GM23338 (cell line): ENCODE results near the gene AUH. TPM values are rescaled to one million over a fixed set of nuclear protein-coding genes. Genes with fewer than 3 reads are reported as not detected.
A peak's percentile ranks its signal among the peaks of the same experiment; 100 is the strongest.

ENCODE experiments used
- ATAC-seq: fragments of 200-7000 bp; cut with Tn5 transposase; 3 replicates; pipeline ENCODE4 v1.9.1; 2020
- DNase-seq: peaks from one replicate; pipeline ENCODE4 v3.0.0-alpha.2; 2015; ENCODE audit warnings: low spot score
- H2AFZ ChIP-seq: fragments of 200-600 bp; sonication (generic); 2 replicates; pipeline ENCODE4 v1.8.0; 2016; ENCODE audit warnings: antibody characterized with exemption, mild to moderate bottlenecking, moderate library complexity
- H3F3A ChIP-seq: fragments of 200-600 bp; sonication (generic); replicated peaks from 2 replicates; pipeline ENCODE4 v1.8.0; 2017; ENCODE audit warnings: antibody characterized with exemption, mixed run types, low read depth
- H3K27ac ChIP-seq: fragments of 200-600 bp; sonication (generic); 2 replicates; pipeline ENCODE4 v1.6.1; 2016; ENCODE audit warnings: low read depth
- H3K27me3 ChIP-seq: fragments of 200-600 bp; sonication (generic); 2 replicates; pipeline ENCODE4 v1.8.0; 2016; ENCODE audit warnings: mild to moderate bottlenecking, mixed run types, moderate library complexity; ENCODE audit not compliant: insufficient read depth
- H3K36me3 ChIP-seq: fragments of 200-600 bp; sonication (generic); 2 replicates; pipeline ENCODE4 v1.8.0; 2016; ENCODE audit warnings: mild to moderate bottlenecking; ENCODE audit not compliant: insufficient read depth
- H3K4me1 ChIP-seq: fragments of 200-600 bp; sonication (generic); 2 replicates; pipeline ENCODE4 v1.8.0; 2016; ENCODE audit warnings: mild to moderate bottlenecking, moderate library complexity; ENCODE audit not compliant: insufficient read depth
- H3K4me2 ChIP-seq: fragments of 200-600 bp; sonication (generic); 2 replicates; pipeline ENCODE4 v1.7.1; 2017; ENCODE audit warnings: mixed run types
- H3K4me3 ChIP-seq: fragments of 200-600 bp; sonication (generic); 2 replicates; pipeline ENCODE4 v1.6.1; 2016; ENCODE audit warnings: mixed run types
- H3K79me2 ChIP-seq: fragments of 200-600 bp; sonication (generic); replicated peaks from 2 replicates; pipeline ENCODE4 v1.8.0; 2017; ENCODE audit warnings: mild to moderate bottlenecking; ENCODE audit not compliant: insufficient read depth
- H3K9me2 ChIP-seq: fragments of 200-600 bp; sonication (generic); 2 replicates; pipeline ENCODE4 v1.8.0; 2017; ENCODE audit not compliant: insufficient read depth
- H4K20me1 ChIP-seq: fragments of 200-600 bp; sonication (generic); replicated peaks from 2 replicates; pipeline ENCODE4 v1.8.0; 2017; ENCODE audit warnings: mild to moderate bottlenecking; ENCODE audit not compliant: insufficient read depth
- H3K27ac Mint-ChIP-seq: 2 replicates; pipeline ENCODE4 v1.8.0; 2020; ENCODE audit warnings: inconsistent platforms, mild to moderate bottlenecking, moderate library complexity, mixed read lengths
- H3K27me3 Mint-ChIP-seq: 3 replicates; pipeline ENCODE4 v1.8.0; 2022; ENCODE audit warnings: low read depth, mild to moderate bottlenecking, moderate library complexity, mixed read lengths, inconsistent platforms; ENCODE audit not compliant: insufficient read depth, poor library complexity
- H3K36me3 Mint-ChIP-seq: 3 replicates; pipeline ENCODE4 v1.8.0; 2021; ENCODE audit warnings: low read depth, mild to moderate bottlenecking, inconsistent platforms, moderate library complexity, mixed read lengths
- H3K4me1 Mint-ChIP-seq: 3 replicates; pipeline ENCODE4 v1.8.0; 2020; ENCODE audit warnings: mild to moderate bottlenecking, inconsistent platforms, mixed read lengths
- H3K4me3 Mint-ChIP-seq: 3 replicates; pipeline ENCODE4 v1.8.0; 2021; ENCODE audit warnings: moderate library complexity, mild to moderate bottlenecking, inconsistent platforms, mixed read lengths
- H3K9me3 Mint-ChIP-seq: 3 replicates; pipeline ENCODE4 v1.8.0; 2020; ENCODE audit warnings: moderate library complexity, mild to moderate bottlenecking, inconsistent platforms, mixed read lengths
- CTCF ChIP-seq, 2 experiments: fragments of 200-600 bp in 1 of 2; sonication (generic) in 1 of 2; conservative IDR thresholded peaks; 2 replicates each; pipeline versions ENCODE4 v1.5.1 to v1.6.1; 2016 to 2017; ENCODE audit warnings: antibody characterized with exemption in 2 of 2, low read depth in 2 of 2, mild to moderate bottlenecking in 2 of 2, moderate library complexity in 1 of 2
- EZH2phosphoT487 ChIP-seq: fragments of 200-600 bp; sonication (generic); IDR thresholded peaks from one replicate; pipeline ENCODE4 v1.8.1; 2018; ENCODE audit warnings: antibody characterized with exemption; ENCODE audit not compliant: unreplicated experiment
- JUNB ChIP-seq: IDR thresholded peaks from one replicate; pipeline ENCODE4 v1.6.1; 2016; ENCODE audit warnings: antibody characterized with exemption; ENCODE audit not compliant: unreplicated experiment
- POLR2AphosphoS5 ChIP-seq: IDR thresholded peaks from 2 replicates; pipeline ENCODE4 v1.6.1; 2016; ENCODE audit warnings: antibody characterized with exemption, low read depth
- STAT1 ChIP-seq: IDR thresholded peaks from one replicate; pipeline ENCODE4 v1.6.1; 2016; ENCODE audit warnings: antibody characterized with exemption; ENCODE audit not compliant: unreplicated experiment
- ZNF114 ChIP-seq: fragments of 250-450 bp; sonication (Bioruptor Pico); IDR thresholded peaks from 2 replicates; pipeline ENCODE4 v1.5.0; 2020; ENCODE audit warnings: mild to moderate bottlenecking, moderate library complexity
- ZNF331 ChIP-seq: fragments of 250-450 bp; sonication (Bioruptor Pico); IDR thresholded peaks from 2 replicates; pipeline ENCODE4 v1.5.0; 2020; ENCODE audit warnings: low read depth, mild to moderate bottlenecking, moderate library complexity
- polyA plus RNA-seq: library from polyadenylated mRNA; unstranded; fragments of >200 nt; fragmentation: Nextera tagmentation; extraction: Ambion mirVana; gene quantifications from 2 replicates; pipeline ENCODE4 v1.2.1, GENCODE V29; 2016
- total RNA-seq: library from RNA; depleted of rRNA; stranded (reverse); fragments of >200 nt; shearing (Covaris generic); gene quantifications from 2 replicates; pipeline ENCODE4 v1.2.3, GENCODE V29; 2014
- TF ChIP-seq, protein P1 (sequence below): IDR thresholded peaks from one replicate; pipeline ENCODE4 v1.6.1; 2018; ENCODE audit warnings: antibody characterized with exemption; ENCODE audit not compliant: unreplicated experiment
- TF ChIP-seq, protein P2 (sequence below): fragments of 250-450 bp; sonication (Bioruptor Pico); IDR thresholded peaks from 2 replicates; pipeline ENCODE4 v1.5.0; 2020; ENCODE audit warnings: mild to moderate bottlenecking, moderate library complexity

The AUH gene
- total and polyA plus RNA-seq, 2 experiments from 2014 or later = 28.8 to 34.2 TPM

GRCh38 chr9:91178281-91179236 lies 183.2 kb downstream of the AUH start (continued):
- TF ChIP-seq CTCF (conservative IDR thresholded peaks at IDR 0.05; ENCODE audit: low read depth in 2 of 2) = 0 out of 4 replicates have a peak, but pooled peaks of 1 of the 2 experiments have one; percentile 14
- no peak for TF ChIP-seq ZNF331 (CRISPR knock-in tag)

DNA sequence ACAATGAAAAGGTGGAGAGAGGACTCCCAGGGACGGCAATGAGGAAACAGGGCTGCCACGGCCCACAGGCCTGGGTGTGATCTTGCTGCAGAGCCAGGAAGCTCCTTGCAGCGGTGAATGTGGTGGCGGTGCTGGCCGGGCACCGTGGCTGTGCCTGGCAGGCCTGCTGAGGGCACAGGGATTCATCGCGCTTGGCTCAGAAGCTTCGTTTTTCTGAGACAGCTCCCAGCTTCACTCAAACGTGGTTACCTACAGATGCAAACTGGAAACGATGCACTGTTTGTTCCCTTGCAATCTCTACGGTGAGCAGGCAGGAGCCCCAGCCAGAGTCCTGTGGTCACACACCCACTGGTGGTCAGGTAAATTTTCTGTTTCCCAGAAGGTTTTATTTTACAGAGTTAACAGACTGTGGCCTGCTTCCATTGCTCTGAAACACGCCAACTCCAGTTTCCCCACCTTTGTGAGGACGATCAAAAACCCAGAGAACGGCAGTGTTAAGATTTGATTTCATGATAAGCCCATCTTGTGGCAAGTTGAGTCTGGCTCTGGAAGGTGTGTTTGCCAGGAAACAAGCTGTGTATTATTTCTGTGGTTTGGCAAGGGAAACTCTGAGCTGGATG lies 183.9 kb downstream of the AUH start:
- no peaks in the 10 kb centered on the region; the same call in 2 of the 3 replicates for H3K9me3 Mint-ChIP-seq
- H4K20me1 ChIP-seq = no peaks in the 10 kb centered on the region
- H3K9me2 ChIP-seq = no peaks in the 10 kb centered on the region
- H3K36me3 Mint-ChIP-seq = no peaks in the 10 kb centered on the region
- H3K4me2 ChIP-seq = no peak overlapping the region
- no peak for ATAC-seq
- no peaks in the 10 kb centered on the region for H3K36me3 ChIP-seq
- H3K4me1 Mint-ChIP-seq = peaks cover 4% of the 10 kb centered on the region; the same call in 2 of the 3 replicates
- H3K27ac ChIP-seq = no peak overlapping the region
- TF ChIP-seq POLR2AphosphoS5 (no peak), EZH2phosphoT487 (no peak), JUNB (no peak), ZNF114 (CRISPR knock-in tag) (no peak), ZNF331 (CRISPR knock-in tag) (no peak), STAT1 (no peak)
- TF ChIP-seq, protein P1, sequence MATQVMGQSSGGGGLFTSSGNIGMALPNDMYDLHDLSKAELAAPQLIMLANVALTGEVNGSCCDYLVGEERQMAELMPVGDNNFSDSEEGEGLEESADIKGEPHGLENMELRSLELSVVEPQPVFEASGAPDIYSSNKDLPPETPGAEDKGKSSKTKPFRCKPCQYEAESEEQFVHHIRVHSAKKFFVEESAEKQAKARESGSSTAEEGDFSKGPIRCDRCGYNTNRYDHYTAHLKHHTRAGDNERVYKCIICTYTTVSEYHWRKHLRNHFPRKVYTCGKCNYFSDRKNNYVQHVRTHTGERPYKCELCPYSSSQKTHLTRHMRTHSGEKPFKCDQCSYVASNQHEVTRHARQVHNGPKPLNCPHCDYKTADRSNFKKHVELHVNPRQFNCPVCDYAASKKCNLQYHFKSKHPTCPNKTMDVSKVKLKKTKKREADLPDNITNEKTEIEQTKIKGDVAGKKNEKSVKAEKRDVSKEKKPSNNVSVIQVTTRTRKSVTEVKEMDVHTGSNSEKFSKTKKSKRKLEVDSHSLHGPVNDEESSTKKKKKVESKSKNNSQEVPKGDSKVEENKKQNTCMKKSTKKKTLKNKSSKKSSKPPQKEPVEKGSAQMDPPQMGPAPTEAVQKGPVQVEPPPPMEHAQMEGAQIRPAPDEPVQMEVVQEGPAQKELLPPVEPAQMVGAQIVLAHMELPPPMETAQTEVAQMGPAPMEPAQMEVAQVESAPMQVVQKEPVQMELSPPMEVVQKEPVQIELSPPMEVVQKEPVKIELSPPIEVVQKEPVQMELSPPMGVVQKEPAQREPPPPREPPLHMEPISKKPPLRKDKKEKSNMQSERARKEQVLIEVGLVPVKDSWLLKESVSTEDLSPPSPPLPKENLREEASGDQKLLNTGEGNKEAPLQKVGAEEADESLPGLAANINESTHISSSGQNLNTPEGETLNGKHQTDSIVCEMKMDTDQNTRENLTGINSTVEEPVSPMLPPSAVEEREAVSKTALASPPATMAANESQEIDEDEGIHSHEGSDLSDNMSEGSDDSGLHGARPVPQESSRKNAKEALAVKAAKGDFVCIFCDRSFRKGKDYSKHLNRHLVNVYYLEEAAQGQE = no peak
- TF ChIP-seq, protein P2, sequence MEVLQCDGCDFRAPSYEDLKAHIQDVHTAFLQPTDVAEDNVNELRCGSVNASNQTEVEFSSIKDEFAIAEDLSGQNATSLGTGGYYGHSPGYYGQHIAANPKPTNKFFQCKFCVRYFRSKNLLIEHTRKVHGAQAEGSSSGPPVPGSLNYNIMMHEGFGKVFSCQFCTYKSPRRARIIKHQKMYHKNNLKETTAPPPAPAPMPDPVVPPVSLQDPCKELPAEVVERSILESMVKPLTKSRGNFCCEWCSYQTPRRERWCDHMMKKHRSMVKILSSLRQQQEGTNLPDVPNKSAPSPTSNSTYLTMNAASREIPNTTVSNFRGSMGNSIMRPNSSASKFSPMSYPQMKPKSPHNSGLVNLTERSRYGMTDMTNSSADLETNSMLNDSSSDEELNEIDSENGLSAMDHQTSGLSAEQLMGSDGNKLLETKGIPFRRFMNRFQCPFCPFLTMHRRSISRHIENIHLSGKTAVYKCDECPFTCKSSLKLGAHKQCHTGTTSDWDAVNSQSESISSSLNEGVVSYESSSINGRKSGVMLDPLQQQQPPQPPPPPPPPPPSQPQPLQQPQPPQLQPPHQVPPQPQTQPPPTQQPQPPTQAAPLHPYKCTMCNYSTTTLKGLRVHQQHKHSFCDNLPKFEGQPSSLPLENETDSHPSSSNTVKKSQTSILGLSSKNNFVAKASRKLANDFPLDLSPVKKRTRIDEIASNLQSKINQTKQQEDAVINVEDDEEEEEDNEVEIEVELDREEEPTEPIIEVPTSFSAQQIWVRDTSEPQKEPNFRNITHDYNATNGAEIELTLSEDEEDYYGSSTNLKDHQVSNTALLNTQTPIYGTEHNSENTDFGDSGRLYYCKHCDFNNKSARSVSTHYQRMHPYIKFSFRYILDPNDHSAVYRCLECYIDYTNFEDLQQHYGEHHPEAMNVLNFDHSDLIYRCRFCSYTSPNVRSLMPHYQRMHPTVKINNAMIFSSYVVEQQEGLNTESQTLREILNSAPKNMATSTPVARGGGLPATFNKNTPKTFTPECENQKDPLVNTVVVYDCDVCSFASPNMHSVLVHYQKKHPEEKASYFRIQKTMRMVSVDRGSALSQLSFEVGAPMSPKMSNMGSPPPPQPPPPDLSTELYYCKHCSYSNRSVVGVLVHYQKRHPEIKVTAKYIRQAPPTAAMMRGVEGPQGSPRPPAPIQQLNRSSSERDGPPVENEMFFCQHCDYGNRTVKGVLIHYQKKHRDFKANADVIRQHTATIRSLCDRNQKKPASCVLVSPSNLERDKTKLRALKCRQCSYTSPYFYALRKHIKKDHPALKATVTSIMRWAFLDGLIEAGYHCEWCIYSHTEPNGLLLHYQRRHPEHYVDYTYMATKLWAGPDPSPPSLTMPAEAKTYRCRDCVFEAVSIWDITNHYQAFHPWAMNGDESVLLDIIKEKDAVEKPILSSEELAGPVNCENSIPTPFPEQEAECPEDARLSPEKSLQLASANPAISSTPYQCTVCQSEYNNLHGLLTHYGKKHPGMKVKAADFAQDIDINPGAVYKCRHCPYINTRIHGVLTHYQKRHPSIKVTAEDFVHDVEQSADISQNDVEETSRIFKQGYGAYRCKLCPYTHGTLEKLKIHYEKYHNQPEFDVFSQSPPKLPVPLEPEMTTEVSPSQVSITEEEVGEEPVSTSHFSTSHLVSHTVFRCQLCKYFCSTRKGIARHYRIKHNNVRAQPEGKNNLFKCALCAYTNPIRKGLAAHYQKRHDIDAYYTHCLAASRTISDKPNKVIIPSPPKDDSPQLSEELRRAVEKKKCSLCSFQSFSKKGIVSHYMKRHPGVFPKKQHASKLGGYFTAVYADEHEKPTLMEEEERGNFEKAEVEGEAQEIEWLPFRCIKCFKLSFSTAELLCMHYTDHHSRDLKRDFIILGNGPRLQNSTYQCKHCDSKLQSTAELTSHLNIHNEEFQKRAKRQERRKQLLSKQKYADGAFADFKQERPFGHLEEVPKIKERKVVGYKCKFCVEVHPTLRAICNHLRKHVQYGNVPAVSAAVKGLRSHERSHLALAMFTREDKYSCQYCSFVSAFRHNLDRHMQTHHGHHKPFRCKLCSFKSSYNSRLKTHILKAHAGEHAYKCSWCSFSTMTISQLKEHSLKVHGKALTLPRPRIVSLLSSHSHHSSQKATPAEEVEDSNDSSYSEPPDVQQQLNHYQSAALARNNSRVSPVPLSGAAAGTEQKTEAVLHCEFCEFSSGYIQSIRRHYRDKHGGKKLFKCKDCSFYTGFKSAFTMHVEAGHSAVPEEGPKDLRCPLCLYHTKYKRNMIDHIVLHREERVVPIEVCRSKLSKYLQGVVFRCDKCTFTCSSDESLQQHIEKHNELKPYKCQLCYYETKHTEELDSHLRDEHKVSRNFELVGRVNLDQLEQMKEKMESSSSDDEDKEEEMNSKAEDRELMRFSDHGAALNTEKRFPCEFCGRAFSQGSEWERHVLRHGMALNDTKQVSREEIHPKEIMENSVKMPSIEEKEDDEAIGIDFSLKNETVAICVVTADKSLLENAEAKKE = no peak
- no peaks in the 10 kb centered on the region for H3K27me3 ChIP-seq
- H3K4me1 ChIP-seq = no peaks in the 10 kb centered on the region
- H3K27me3 Mint-ChIP-seq = peaks cover 3% of the 10 kb centered on the region
- H3K27ac Mint-ChIP-seq = 0 out of 2 replicates have a peak overlapping the region, but pooled peaks have one; percentile 44
- H3K4me3 Mint-ChIP-seq = no peak overlapping the region
- no peak overlapping the region for H3K4me3 ChIP-seq
- H3F3A ChIP-seq = no peaks in the 10 kb centered on the region
- H3K79me2 ChIP-seq = no peaks in the 10 kb centered on the region
- H2AFZ ChIP-seq = no peak overlapping the region
- no peak for DNase-seq
